SK-N-SH treated with all-trans-retinoic acid at 6 μM for 48 hours (cell line): ENCODE data around the gene PPP2R5A.

Source experiments
- ATAC-seq: fragments of 200-7000 bp; cut with Tn5 transposase; 3 replicates; pipeline ENCODE4 v1.9.1; 2020; ENCODE audit warnings: mild to moderate bottlenecking, moderate library complexity
- ARNTL ChIP-seq: fragments of 450-650 bp; formaldehyde crosslinking; IDR thresholded peaks from 2 replicates; pipeline ENCODE4 v1.5.0; 2020; ENCODE audit warnings: low read depth, mild to moderate bottlenecking, moderate library complexity, borderline replicate concordance
- BACH2 ChIP-seq: fragments of 250-450 bp; sonication (Bioruptor Pico); IDR thresholded peaks from 2 replicates; pipeline ENCODE4 v1.9.0; 2021; ENCODE audit warnings: mild to moderate bottlenecking, borderline replicate concordance
- CREB5 ChIP-seq: fragments of 250-450 bp; sonication (Bioruptor Pico); IDR thresholded peaks from 2 replicates; pipeline ENCODE4 v1.5.1; 2020; ENCODE audit warnings: low read depth, mild to moderate bottlenecking, moderate library complexity
- CSDC2 ChIP-seq: fragments of 250-450 bp; sonication (Bioruptor Pico); IDR thresholded peaks from 2 replicates; pipeline ENCODE4 v1.5.0; 2020; ENCODE audit warnings: mild to moderate bottlenecking, moderate library complexity
- CSRNP3 ChIP-seq: fragments of 250-450 bp; sonication (Bioruptor Pico); IDR thresholded peaks from 2 replicates; pipeline ENCODE4 v1.5.1; 2021; ENCODE audit warnings: mild to moderate bottlenecking, moderate library complexity
- ESRRG ChIP-seq: fragments of 250-450 bp; sonication (Bioruptor Pico); IDR thresholded peaks from 2 replicates; pipeline ENCODE4 v1.6.1; 2021; ENCODE audit warnings: mild to moderate bottlenecking
- GLIS3 ChIP-seq: fragments of 250-450 bp; sonication (Bioruptor Pico); IDR thresholded peaks from 2 replicates; pipeline ENCODE4 v1.5.0; 2020; ENCODE audit warnings: mild to moderate bottlenecking, moderate library complexity
- ISL1 ChIP-seq: fragments of 250-450 bp; sonication (Bioruptor Pico); IDR thresholded peaks from 2 replicates; pipeline ENCODE4 v2.1.2; 2022; ENCODE audit warnings: mild to moderate bottlenecking, moderate library complexity
- OSR1 ChIP-seq: fragments of 250-450 bp; sonication (Bioruptor Pico); IDR thresholded peaks from 2 replicates; pipeline ENCODE4 v1.8.0; 2022; ENCODE audit warnings: moderate library complexity, mild to moderate bottlenecking, inconsistent platforms
- PATZ1 ChIP-seq: fragments of 250-450 bp; sonication (Bioruptor Pico); IDR thresholded peaks from 2 replicates; pipeline ENCODE4 v1.8.0; 2020; ENCODE audit warnings: mild to moderate bottlenecking, moderate library complexity, borderline replicate concordance
- PPARA ChIP-seq: fragments of 250-450 bp; sonication (Bioruptor Pico); IDR thresholded peaks from 2 replicates; pipeline ENCODE4 v1.5.0; 2020; ENCODE audit warnings: mild to moderate bottlenecking, borderline replicate concordance
- SNAI2 ChIP-seq: fragments of 250-450 bp; sonication (Bioruptor Pico); IDR thresholded peaks from 2 replicates; pipeline ENCODE4 v1.5.0; 2020; ENCODE audit warnings: mild to moderate bottlenecking, moderate library complexity
- TCF4 ChIP-seq: fragments of 250-450 bp; sonication (Bioruptor Pico); IDR thresholded peaks from 2 replicates; pipeline ENCODE4 v1.8.0; 2021; ENCODE audit warnings: mild to moderate bottlenecking, moderate library complexity, borderline replicate concordance
- TOX ChIP-seq: fragments of 250-450 bp; sonication (Bioruptor Pico); IDR thresholded peaks from 2 replicates; pipeline ENCODE4 v1.8.0; 2021; ENCODE audit warnings: mild to moderate bottlenecking, moderate library complexity, borderline replicate concordance
- TSHZ2 ChIP-seq: fragments of 250-450 bp; sonication (Bioruptor Pico); IDR thresholded peaks from 2 replicates; pipeline ENCODE4 v1.5.0; 2020; ENCODE audit warnings: mild to moderate bottlenecking, moderate library complexity
- ZC3H10 ChIP-seq: fragments of 250-450 bp; sonication (Bioruptor Pico); IDR thresholded peaks from 2 replicates; pipeline ENCODE4 v1.5.1; 2021; ENCODE audit warnings: mild to moderate bottlenecking, moderate library complexity
- ZFP3 ChIP-seq: fragments of 250-450 bp; sonication (Bioruptor Pico); IDR thresholded peaks from 2 replicates; pipeline ENCODE4 v1.5.0; 2020; ENCODE audit warnings: mild to moderate bottlenecking, moderate library complexity
- ZFP30 ChIP-seq: fragments of 450-650 bp; formaldehyde crosslinking; IDR thresholded peaks from 2 replicates; pipeline ENCODE4 v1.5.0; 2022; ENCODE audit warnings: mild to moderate bottlenecking, moderate library complexity
- ZNF565 ChIP-seq: fragments of 450-650 bp; formaldehyde crosslinking; conservative IDR thresholded peaks from 2 replicates; pipeline ENCODE4 v1.5.0; 2020; ENCODE audit warnings: low read depth, mild to moderate bottlenecking, moderate library complexity
- ZNF70 ChIP-seq: fragments of 450-650 bp; formaldehyde crosslinking; IDR thresholded peaks from 2 replicates; pipeline ENCODE4 v1.5.0; 2020; ENCODE audit warnings: mild to moderate bottlenecking, moderate library complexity
- ZNF8 ChIP-seq: fragments of 450-650 bp; formaldehyde crosslinking; IDR thresholded peaks from 2 replicates; pipeline ENCODE4 v1.5.0; 2020; ENCODE audit warnings: mild to moderate bottlenecking, moderate library complexity
- TF ChIP-seq, protein P1 (sequence below): fragments of 250-450 bp; sonication (Bioruptor Pico); IDR thresholded peaks from 2 replicates; pipeline ENCODE4 v1.8.0; 2021; ENCODE audit warnings: low read depth, mild to moderate bottlenecking, moderate library complexity, borderline replicate concordance

The PPP2R5A gene

DNA sequence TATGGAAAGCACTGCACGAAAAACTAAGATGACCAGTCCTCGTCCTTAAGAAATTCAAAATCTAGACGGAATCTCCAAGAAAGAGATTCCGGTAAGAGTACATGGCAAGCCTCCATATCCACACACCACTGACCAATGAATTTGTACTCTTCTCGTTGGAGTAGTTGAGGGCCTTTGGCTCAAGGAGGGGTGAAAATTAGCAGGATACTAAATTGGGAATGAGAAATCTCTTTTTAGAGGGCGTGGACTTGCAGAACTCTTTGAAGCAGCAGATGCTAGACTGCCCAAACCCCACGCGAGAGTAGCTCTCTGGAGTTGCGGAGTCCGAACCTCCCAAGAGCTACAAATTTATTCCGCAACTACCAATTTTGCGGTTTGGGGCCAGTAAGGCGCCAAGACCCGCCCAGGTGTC, 872 bp upstream of the PPP2R5A start:
- no peak for ATAC-seq
- no peak for TF ChIP-seq OSR1
- no peak for TF ChIP-seq CSDC2 (CRISPR knock-in tag)
- no peak for TF ChIP-seq PATZ1 (CRISPR knock-in tag)
- TF ChIP-seq, protein P1, sequence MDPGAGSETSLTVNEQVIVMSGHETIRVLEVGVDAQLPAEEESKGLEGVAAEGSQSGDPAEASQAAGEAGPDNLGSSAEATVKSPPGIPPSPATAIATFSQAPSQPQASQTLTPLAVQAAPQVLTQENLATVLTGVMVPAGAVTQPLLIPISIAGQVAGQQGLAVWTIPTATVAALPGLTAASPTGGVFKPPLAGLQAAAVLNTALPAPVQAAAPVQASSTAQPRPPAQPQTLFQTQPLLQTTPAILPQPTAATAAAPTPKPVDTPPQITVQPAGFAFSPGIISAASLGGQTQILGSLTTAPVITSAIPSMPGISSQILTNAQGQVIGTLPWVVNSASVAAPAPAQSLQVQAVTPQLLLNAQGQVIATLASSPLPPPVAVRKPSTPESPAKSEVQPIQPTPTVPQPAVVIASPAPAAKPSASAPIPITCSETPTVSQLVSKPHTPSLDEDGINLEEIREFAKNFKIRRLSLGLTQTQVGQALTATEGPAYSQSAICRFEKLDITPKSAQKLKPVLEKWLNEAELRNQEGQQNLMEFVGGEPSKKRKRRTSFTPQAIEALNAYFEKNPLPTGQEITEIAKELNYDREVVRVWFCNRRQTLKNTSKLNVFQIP (CRISPR knock-in tag): no peak
- TF ChIP-seq TOX (CRISPR knock-in tag): no peak
- no peak for TF ChIP-seq PPARA (CRISPR knock-in tag)
- TF ChIP-seq BACH2 (CRISPR knock-in tag): no peak
- TF ChIP-seq ZNF8 (CRISPR knock-in tag): no peak
- TF ChIP-seq ARNTL (CRISPR knock-in tag): no peak
- TF ChIP-seq ISL1 (CRISPR knock-in tag): no peak
- TF ChIP-seq ZFP3 (CRISPR knock-in tag): no peak
- no peak for TF ChIP-seq ZFP30 (CRISPR knock-in tag)
- no peak for TF ChIP-seq TCF4 (CRISPR knock-in tag)
- TF ChIP-seq ZNF565 (CRISPR knock-in tag): no peak
- no peak for TF ChIP-seq SNAI2 (CRISPR knock-in tag)
- TF ChIP-seq CSRNP3: no peak
- TF ChIP-seq GLIS3: no peak

- peak; percentile 36 for ATAC-seq
- TF ChIP-seq CSRNP3 (no peak), ISL1 (CRISPR knock-in tag) (no peak), SNAI2 (CRISPR knock-in tag) (no peak), BACH2 (CRISPR knock-in tag) (no peak), TCF4 (CRISPR knock-in tag) (no peak), OSR1 (no peak), CSDC2 (CRISPR knock-in tag) (no peak), PATZ1 (CRISPR knock-in tag) (no peak), GLIS3 (no peak), TSHZ2 (CRISPR knock-in tag) (no peak), ESRRG (CRISPR knock-in tag) (no peak), ZNF565 (CRISPR knock-in tag) (no peak), CREB5 (CRISPR knock-in tag) (no peak), ZC3H10 (CRISPR knock-in tag) (no peak), ZNF70 (no peak)
- TF ChIP-seq, protein P1 (CRISPR knock-in tag): no peak
Measured at GRCh38 chr1:212285685-212286555, 710 bp downstream of the PPP2R5A start.
